ENCODE data around the gene C2orf66.

GRCh38 chr2:196801674-196802261 lies 7.4 kb downstream of the C2orf66 start:
- TF ChIP-seq RCOR1 (IDR thresholded peaks at IDR 0.05; ENCODE audit: insufficient replicate concordance, low read length) (no peak), ELK1 (IDR thresholded peaks at IDR 0.05; ENCODE audit: borderline replicate concordance, low read depth, low read length) (no peak), CHD1 (IDR thresholded peaks at IDR 0.05; ENCODE audit: low read depth, low read length) (no peak), POLR2A (IDR thresholded peaks at IDR 0.05; ENCODE audit: low read depth, low read length) (no peak), CTCF (conservative IDR thresholded peaks at IDR 0.05; ENCODE audit: low read depth, low read length) (no peak), RFX5 (IDR thresholded peaks at IDR 0.05; ENCODE audit: low read depth, low read length) (no peak), RAD21 (IDR thresholded peaks at IDR 0.05; ENCODE audit: low read length) (no peak), NFE2L2 (IDR thresholded peaks at IDR 0.05; ENCODE audit: low read depth, low read length) (no peak), USF2 (IDR thresholded peaks at IDR 0.05; ENCODE audit: low read depth, low read length) (no peak), CEBPB (IDR thresholded peaks at IDR 0.05; ENCODE audit: low read depth, low read length) (peak; percentile 80)

All from IMR-90 (cell line).